ENCODE results near the gene KCTD7. TPM values are rescaled to one million over a fixed set of nuclear protein-coding genes. Genes with fewer than 3 reads are reported as not detected.

Gene KCTD7
- total RNA-seq, 2 donors from 2014 or later: 17.7 to 61.0 TPM

- no peaks in the 10 kb centered on the region for H3K27me3 ChIP-seq (replicated peaks; ENCODE audit: insufficient read depth)
- no peak for TF ChIP-seq CTCF (IDR thresholded peaks at IDR 0.05)
- TF ChIP-seq POLR2A (IDR thresholded peaks at IDR 0.05): no peak
- TF ChIP-seq POLR2AphosphoS5 (IDR thresholded peaks at IDR 0.05): no peak
- H3K27ac ChIP-seq: no peak overlapping the region
- H3K36me3 ChIP-seq: no peaks in the 10 kb centered on the region
- no peak for DNase-seq (ENCODE audit: low spot score)
- intact Hi-C loops (cut with DNase I): no loop called here
- no peaks in the 10 kb centered on the region for H3K4me1 ChIP-seq (replicated peaks)
- no peaks in the 10 kb centered on the region for H3K9me3 ChIP-seq
- WGBS: 82% methylated on average over 3 of the region's 3 CpGs
- H3K4me3 ChIP-seq: no peak overlapping the region
Measured at GRCh38 chr7:66626331-66626934, 2.2 kb upstream of the KCTD7 start.

- Histone ChIP-seq H3K27ac (no peak overlapping the region), H3K4me3 (no peak overlapping the region), H3K36me3 (no peaks in the 10 kb centered on the region), H3K4me1 (replicated peaks) (no peaks in the 10 kb centered on the region), H3K27me3 (replicated peaks; ENCODE audit: insufficient read depth) (no peaks in the 10 kb centered on the region), H3K9me3 (no peaks in the 10 kb centered on the region)
- intact Hi-C loops (cut with DNase I): no loop called here
- no peak for DNase-seq (ENCODE audit: low spot score)
- TF ChIP-seq POLR2A (IDR thresholded peaks at IDR 0.05): no peak
- TF ChIP-seq CTCF (IDR thresholded peaks at IDR 0.05): no peak
- TF ChIP-seq POLR2AphosphoS5 (IDR thresholded peaks at IDR 0.05): no peak
- 50% methylated on average over 10 of the region's 10 CpGs for WGBS
Measured at GRCh38 chr7:66627151-66627681, 1.5 kb upstream of the KCTD7 start.

GRCh38 chr7:66627881-66628360 is 760 bp upstream of the KCTD7 start:
- WGBS: 1% methylated on average over 18 of the region's 18 CpGs
- no peaks in the 10 kb centered on the region for H3K27me3 ChIP-seq (replicated peaks; ENCODE audit: insufficient read depth)
- peak overlapping the region; percentile 86 to 96 for H3K27ac ChIP-seq
- intact Hi-C loops (cut with DNase I): loop anchor here (2.0 kb wide), 1 partner anchor 35 kb away; no protein-coding TSS in a partner anchor
- peak overlapping the region; percentile 84 to 92 for H3K4me3 ChIP-seq
- no peak for DNase-seq (ENCODE audit: low spot score)
- no peaks in the 10 kb centered on the region for H3K36me3 ChIP-seq
- H3K9me3 ChIP-seq: no peaks in the 10 kb centered on the region
- H3K4me1 ChIP-seq (replicated peaks): no peaks in the 10 kb centered on the region
- TF ChIP-seq POLR2AphosphoS5 (IDR thresholded peaks at IDR 0.05): no peak
- TF ChIP-seq CTCF (IDR thresholded peaks at IDR 0.05): no peak

GRCh38 chr7:66629222-66630062 is 761 bp downstream of the KCTD7 start:
- peak overlapping the region; percentile 84 to 92 for H3K4me3 ChIP-seq
- no peaks in the 10 kb centered on the region for H3K27me3 ChIP-seq (replicated peaks; ENCODE audit: insufficient read depth)
- H3K36me3 ChIP-seq: no peaks in the 10 kb centered on the region
- intact Hi-C loops (cut with DNase I): loop anchor here (2.0 kb wide), 1 partner anchor 37 kb away; no protein-coding TSS in a partner anchor
- H3K27ac ChIP-seq: peak overlapping the region; percentile 86 to 96
- whole genome bisulfite sequencing: 16% methylated on average over 24 of the region's 35 CpGs
- no peak for DNase-seq (ENCODE audit: low spot score)
- TF ChIP-seq POLR2AphosphoS5 (IDR thresholded peaks at IDR 0.05): no peak
- TF ChIP-seq POLR2A (IDR thresholded peaks at IDR 0.05): no peak
- no peaks in the 10 kb centered on the region for H3K4me1 ChIP-seq (replicated peaks)
- H3K9me3 ChIP-seq: no peaks in the 10 kb centered on the region

- H3K36me3 ChIP-seq: no peaks in the 10 kb centered on the region
- no peak overlapping the region for H3K4me3 ChIP-seq
- H3K9me3 ChIP-seq: no peaks in the 10 kb centered on the region
- intact Hi-C loops (cut with DNase I): no loop called here
- no peaks in the 10 kb centered on the region for H3K27me3 ChIP-seq (replicated peaks; ENCODE audit: insufficient read depth)
- TF ChIP-seq POLR2AphosphoS5 (IDR thresholded peaks at IDR 0.05): no peak
- no peak for TF ChIP-seq POLR2A (IDR thresholded peaks at IDR 0.05)
- TF ChIP-seq CTCF (IDR thresholded peaks at IDR 0.05): no peak
- DNase-seq (ENCODE audit: low spot score): no peak
- H3K4me1 ChIP-seq (replicated peaks): no peaks in the 10 kb centered on the region
- 94% methylated on average over 1 of the region's 1 CpG for WGBS
- H3K27ac ChIP-seq: no peak overlapping the region
Measured at GRCh38 chr7:66630531-66630930, 1.9 kb downstream of the KCTD7 start.

Data from prostate gland (tissue), 2 donors.